Ramos (cell line): ENCODE results near the gene MRPS25.

Experiments
- in situ Hi-C: fragments of 300-500 bp; cut with MboI; formaldehyde crosslinking; loops from one replicate; pipeline ENCODE4 v1.14.3; 2022; ENCODE audit warnings: low sequenced_read_pairs; ENCODE audit not compliant: unreplicated experiment

MRPS25 gene

DNA sequence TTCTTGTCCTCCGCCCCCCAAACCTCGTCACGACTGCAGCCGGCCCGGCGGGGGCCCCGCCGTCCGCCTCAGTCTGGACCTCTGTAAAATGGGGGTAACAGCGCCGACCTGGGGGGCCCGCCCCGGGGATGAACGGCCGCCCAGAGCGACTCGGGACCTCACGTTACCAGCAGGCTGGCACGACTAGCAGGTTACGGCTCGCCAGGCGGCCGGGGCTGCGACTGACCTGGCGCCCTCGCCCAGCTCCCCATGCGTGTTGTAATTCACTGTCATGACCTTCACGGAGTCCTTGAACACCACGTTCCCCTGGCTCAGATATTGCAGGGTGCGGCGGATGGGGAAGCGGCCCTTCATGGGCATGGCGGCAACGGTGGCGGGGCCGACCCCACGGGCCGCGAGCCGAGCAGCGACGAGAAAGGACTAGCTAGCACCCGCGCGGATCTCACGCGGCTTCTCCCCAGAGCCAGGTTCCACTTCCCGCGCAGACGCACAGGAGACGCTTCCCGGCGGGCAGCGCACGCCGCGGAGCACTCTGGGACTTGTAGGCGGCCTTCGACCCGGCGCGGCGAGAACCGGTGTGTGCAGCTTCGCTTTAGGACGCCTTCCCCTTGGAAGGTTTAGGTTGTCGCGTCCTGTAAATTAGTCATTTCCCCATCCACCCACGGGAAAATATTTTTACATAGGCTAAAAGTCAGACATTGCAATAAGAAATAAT lies at the start of gene MRPS25:
Gene MRPS25 (minus strand): TSS at position 481 of the 715 bp plus-strand sequence. CDS start 121 bp downstream, at position 360.
- in situ Hi-C loops: no loop called here

DNA sequence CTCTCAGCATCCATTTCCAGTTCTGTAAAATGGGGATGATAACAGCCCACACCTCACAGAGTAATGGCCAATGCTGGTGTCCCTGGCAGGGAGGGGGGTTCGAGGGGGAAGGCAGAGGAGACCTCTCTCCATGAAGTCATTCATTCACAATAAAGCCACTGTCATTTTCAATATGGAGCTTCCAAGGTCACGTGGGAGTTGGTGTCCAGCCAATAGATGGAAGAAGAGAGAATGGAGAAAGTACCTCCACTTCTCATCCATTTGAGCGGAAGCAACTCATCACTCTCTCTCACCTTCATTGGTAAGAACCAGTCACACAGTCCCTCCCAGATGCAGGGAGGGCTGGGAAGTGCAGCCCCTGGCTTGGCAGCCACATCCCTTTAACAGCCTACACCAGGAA lies 48.8 kb upstream of the MRPS25 start:
- in situ Hi-C loops: no loop called here

DNA sequence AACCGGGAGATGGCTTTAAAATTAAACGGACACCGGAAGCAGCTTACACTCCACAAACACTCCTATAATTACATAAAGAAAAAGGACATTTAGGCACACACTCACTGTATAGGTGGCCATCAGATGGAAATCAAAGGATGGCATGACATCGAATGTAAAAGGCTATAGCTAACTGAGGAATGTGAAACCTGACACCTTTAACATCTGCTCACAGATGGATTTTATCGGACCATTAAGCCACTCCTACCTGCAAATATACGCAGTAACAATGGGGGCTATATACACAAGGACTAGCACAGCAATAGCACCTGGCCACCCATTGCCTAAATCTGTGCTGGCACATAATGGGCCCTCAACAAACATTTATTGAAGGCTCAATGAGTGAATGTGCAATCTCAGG lies 48.4 kb upstream of the MRPS25 start:
- in situ Hi-C loops: no loop called here

DNA sequence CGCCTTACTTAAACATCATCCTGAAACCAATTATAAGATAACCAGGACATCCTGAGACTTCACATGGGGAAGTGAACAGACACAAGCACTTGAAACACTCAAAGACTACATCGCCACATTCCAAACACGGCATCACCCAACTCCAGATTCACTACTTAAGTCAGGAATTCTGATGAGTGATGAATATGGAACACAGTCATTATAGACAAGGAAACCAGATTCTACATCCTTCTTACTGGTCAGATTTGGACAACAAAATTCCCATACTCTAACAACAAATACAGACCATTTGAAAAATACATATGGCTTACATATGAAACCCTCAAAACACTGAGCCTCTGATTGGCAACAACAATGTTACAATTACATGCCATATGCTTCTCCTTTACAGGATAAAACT lies 46.9 kb upstream of the MRPS25 start:
- in situ Hi-C loops: no loop called here

DNA sequence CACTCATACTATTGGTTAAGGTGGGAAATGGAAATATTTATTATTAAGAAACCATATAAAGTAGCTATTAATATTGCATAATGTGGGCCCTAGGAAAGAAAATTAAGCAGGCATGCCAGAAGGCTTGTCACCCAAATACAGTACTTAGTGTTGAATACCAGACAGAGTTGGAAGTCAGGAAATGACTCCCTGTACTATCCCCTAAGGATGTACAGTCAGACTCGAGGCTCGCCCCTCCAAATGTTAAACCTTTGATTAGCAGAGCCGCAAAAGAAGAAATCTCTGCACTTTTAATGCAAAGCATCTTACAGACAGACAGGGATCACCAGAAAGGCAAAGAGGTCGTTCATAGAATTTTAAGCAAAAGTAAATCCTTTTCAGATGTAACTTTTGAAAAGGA lies 45.1 kb upstream of the MRPS25 start:
- in situ Hi-C loops: no loop called here

DNA sequence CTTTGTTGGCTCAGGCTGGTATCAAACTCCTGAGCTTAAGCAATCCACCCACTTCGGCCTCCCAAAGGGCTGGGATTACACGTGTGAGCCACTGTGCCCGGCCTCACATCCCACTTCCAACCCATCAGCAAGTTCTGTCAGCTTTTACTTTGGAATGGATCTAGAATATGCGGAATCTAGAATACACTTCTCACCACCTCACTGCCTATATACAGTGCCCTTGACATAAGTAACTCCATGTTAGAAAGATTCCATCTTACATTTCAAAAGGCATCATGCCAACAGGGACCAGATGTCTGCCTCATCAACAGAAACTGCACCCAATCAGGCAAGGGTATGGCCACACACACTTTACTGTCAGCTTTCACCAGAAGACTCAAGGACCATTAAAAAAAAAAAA lies 43.8 kb upstream of the MRPS25 start:
- in situ Hi-C loops: no loop called here

DNA sequence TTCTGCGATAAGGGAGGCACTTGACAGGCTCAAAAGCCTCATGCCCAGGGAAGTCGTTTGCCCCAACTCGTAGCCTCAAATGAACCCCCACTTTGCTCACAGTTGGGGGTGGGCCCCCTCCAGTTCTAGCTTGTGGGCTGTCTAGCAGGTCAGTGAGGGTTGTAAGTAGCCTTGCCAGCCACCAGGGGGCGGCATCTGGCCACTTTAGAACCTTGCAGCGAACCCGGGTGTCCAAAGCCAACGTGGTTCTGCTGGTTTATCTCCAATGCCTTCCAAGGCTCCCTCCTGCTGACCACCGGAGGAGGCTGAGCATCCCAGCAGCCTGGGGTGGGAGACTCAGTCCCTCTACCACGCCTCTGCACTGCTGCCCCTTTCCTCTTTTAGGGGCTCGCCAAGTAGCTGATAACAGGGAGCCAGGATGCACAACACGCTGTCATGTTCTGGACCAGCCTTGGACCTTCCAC lies 43.0 kb upstream of the MRPS25 start:
- in situ Hi-C loops: no loop called here

DNA sequence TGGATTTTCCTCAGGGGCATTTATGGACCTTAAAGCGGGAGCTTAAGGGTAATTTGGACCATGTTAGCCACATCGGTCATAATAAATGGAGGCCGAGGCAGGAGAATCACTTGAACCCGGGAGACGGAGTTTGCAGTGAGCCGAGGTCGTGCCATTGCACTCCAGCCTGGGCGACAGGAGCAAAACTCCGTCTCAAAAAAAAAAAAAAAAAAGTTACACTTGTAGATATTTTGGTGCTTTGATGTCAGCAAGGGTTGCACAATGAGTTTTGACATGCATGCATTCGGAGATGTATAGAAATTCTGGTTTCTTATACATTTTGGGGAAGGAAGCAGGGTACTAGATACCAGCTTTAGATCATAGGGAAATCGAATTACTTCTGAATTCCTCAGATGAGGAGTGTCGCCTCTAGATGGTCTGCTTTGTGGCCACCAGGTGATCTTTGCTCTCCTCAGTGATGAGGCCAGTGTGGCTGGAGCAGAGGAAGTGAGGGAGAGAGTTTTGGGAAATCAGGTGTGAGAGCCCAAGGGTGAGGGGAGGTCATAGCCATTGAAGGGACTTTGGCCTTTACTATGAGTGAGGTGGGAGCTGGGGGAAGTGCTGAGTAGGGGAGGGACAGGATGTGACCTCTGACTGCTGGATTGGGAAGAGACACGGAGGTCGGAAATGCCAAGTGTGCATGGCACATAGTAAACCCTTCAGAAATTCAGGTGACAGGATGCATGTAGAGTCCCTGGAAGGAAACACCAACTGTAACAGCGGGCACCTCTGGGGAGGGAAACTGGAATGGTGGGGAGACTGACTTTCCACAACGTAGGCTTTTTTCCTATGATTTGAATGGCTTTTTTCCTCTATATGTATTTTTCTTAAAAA lies 42.2 kb upstream of the MRPS25 start:
- in situ Hi-C loops: no loop called here

DNA sequence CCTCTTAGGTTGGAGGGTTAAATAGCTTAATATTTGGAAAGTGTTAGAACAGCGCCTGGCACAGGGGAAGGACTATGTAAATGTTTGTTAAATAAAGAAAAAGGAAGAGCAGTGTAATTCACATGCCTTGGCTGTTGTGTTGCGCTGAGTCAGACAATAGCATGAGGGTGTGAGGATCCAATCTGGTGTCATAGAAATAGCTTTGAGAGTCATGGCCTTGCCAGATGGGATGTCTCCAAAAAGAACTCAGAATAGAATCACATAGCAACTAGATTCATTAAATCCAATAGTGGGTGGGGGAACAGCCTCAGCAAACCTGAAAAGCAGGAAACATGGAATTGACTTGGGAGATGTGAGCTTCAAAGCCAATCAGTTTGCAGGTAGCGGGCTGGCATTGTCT lies 37.7 kb upstream of the MRPS25 start:
- in situ Hi-C loops: no loop called here

DNA sequence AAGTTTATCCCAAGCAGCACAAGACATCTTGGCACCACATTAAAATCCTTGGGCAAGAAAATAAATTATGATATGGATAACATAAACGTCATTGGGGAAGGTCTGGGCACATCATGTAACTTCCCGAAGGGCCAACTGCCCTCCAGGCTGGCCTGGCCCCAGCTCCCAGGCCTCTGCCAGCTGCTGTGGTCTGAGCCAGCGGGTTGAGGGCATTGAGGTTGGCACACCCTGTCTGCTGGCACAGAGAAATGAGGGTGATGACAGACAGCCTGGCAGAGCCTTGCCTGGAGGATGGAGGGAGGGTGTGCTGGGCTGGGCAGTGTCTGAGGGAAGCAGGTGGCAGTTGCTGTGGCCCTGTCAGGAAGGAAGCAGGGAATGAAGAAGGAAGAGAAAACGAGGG lies 37.1 kb upstream of the MRPS25 start:
- in situ Hi-C loops: no loop called here

DNA sequence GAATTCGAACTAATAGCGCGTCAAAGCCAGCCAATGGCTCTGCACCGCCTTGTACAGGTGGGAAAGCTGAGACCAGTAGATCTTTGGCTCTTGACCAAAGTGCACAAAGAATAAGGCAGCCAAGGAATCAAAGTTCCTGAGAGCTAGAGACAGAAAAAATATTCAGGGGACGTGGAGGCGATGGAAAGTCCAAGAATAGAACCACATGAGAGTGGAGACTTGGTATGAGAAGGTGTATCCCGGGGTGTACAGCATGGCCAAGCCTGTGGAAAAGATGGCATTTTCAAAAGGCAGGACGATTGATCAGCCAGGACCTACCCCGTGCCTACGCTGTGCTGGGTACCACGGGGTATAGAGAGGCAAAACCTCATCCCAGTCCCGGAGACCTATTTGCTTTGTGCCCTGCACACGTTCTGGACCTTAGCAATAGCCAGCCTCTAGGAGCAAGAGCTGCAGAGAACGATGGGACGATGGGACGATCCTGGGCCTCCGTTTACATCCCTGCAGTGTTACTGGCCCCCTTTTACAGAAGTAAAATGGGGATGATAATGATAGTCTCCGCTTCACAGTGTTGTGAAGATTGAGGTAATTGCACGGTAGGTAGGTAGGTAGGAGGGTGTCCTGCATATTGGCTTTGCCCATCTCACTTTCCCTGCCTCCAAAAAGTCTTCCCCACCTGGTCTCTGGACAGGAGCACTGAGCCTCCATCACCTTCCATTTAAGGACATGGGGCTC lies 34.4 kb upstream of the MRPS25 start:
- in situ Hi-C loops: no loop called here

DNA sequence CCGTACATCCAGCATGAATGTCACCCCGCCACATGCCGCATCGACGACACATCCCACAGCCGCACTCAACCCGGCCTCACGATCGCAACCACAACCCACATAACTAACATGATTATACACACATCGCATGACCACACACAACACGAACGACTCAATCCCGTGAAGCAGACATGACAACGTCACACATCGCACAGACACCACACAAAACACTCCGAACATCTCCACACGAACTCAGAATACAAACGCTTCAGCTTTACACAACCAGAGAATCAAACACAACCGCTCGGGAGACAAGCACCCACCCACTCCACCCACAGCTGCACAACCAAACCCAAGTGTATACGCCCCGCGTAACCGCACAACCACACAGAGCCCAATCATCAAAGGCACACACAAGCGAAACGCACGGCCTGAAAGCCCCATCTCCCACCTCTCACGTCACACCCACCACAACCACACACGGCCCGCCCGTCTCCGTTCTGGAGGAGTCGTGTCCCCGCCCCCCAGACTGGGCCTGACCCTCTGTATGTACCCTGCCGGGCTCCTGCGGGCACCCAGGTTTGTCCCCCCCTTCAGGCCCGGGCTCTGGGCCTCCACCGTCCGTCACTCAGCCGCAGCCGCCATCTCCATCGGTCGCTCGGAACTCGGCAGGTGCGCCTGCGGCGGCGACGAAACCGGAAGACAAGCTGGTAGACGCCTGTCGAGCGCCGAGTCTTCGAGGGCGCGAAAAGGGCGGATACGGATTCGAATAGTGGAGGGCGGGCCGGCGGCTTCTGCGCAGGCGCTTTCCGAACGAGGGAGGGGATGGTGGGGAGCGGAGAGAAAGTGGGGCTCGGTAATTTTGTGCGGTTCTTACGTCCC lies 33.6 kb upstream of the MRPS25 start, which contains the start of gene RBSN:
Gene RBSN (minus strand): TSS at position 646 of the 861 bp plus-strand sequence. CDS start 3,028 bp downstream, outside the sequence.
- in situ Hi-C loops: no loop called here

DNA sequence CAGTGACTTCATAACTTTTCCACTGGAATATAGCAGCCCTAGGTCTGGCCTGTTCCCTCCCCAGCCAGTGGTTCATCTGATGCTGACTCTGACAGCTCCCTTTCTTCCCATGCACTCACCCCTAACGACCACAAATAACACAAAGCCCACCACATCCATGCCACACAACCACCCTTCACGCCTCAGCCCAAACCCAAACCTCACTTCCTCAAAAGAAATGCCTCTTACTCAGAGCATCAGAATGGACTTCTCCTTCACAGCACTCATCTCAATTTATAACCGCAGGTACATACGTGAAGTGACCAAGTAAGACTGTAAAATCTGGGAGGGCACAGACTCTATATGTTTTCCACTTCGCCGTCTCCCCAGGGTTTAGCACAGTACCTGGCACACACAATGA lies 32.8 kb upstream of the MRPS25 start:
- in situ Hi-C loops: no loop called here

DNA sequence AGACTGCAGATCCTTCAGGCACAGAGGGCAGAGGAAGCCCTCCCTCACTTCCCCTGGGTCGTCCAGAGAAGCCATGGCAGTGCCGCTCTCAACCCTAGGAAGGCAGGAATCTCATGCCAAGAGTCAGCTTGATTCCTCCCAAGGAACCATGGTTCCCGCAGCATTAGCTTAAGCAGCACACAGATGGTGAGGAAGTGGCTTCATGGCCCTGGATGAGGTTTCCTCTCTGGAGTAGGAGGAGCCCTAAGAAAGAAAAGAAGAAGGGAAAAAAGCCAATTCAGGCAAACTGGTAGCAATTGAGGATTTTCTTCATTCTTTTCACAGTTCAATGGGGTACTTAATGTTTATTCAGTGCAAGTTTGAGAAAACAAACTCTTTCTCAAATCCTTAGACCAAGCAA lies 30.9 kb upstream of the MRPS25 start:
- in situ Hi-C loops: no loop called here

DNA sequence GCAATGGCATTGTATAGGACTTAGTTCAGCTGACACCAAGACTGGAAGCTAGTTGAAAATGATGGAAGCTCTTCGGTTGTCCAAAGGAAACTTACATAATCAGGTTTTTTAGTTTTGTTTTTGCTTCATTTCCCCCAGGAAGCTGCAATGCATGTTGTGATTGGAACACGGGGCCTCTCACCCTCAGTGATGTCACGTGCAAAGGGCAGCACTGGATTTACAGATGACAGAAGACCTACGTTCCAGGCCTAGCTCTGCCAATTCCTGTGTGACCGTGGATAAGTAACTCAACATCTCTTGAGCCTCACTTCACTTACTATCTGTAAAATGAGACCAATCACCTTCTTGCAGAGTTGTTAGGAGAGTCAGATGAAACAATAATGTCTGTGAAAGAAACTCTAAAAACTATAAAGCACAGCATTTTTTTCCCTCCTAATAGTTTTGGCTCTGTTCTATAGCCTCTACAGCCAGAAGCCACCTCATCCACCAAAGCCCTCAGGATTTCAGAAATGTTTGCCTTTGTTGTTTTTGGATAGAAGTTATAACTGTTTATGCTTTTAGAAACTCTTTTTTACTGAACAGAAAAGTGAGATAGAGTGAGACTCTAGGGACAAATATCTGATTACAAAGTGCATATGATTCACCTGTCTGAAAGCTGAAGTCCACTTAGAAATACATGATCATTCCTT lies 29.2 kb upstream of the MRPS25 start:
- in situ Hi-C loops: no loop called here

DNA sequence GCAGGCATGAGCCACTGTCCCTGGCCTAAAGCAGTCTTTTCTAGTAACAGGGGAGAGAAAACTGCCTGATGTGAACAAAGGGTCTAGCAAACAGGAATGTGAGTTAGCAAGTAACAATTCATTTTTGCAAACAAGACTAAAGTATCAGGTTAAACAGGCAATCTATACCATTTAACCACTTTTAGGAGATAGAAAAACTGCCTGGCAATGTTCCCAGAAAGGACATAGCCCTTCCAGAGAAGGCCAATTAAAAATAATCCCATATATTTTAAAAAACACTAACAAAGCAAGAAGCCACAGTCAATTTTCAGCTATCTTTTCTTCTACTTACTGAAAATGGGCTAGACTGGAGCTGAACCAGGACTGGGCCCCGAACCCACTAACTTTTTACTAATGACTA lies 27.6 kb upstream of the MRPS25 start:
- in situ Hi-C loops: no loop called here

DNA sequence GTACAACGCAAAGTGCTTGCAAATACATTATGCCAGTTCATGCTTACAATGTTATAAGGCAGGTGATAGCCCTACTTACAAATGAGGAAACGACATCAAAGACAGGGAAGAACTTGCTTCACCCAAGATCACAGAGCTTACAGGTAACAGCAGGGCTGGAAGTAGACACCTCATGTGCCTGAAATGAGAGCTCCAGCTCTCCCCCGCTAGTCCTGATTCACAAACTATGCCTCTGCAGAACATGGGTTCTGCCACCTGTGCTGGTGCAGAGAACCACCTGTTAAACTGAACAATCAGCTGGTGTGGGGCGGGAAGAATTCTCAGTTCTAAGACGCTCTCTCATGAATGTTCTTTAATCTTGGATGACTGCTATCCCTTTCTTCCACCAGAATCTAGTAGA lies 26.5 kb upstream of the MRPS25 start:
- in situ Hi-C loops: no loop called here

DNA sequence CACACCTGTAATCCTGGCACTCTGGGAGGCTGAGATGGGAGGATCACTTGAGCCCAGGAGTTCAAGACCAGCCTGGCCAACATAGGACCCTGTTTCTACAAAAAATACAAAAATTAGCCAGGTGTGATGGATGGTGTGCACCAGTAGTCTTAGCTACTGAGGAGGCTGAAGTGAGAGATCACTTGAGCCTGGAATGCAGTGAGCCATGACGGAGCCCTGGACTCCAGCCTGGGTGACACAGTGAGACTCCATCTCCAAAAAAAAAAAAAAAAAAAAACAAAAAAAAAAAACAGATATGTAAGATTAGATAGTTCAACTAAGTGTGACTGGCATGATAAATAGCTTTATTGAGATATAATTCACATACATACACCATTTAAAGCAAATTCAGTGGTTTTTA lies 24.1 kb upstream of the MRPS25 start:
- in situ Hi-C loops: no loop called here

DNA sequence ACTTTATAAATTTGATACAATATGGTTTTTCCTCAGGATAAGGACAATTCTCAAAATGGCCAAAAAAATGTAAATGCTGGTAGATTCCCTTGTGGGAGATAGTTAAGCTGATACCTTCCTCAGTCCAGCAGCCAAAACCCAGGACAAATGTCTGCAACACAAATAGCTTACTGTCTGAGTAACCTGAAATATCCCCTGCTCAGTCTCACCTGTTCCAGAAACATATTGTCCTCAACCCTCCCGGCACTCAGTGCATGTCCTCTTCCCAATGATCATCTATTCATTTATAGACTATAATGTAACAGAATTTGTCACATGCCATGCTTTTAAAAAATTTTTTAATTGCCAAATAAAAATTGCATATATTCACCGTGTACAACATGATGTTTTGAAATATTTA lies 21.6 kb upstream of the MRPS25 start:
- in situ Hi-C loops: no loop called here
